Psoas muscle (tissue), 8 donors: ENCODE data around the gene CPT1B. TPM values are rescaled to one million over a fixed set of nuclear protein-coding genes. Genes with fewer than 3 reads are reported as not detected.
"Not testable (repeated sequence)": the region's sequence is repeated elsewhere in the genome, so short reads cannot be mapped to it uniquely, and the experiment has no call there.

Source experiments
- ATAC-seq, 4 donors: fragments of 200-7000 bp; cut with Tn5 transposase; one replicate each; pipeline ENCODE4 v1.9.1; 2020; ENCODE audit warnings: moderate library complexity in 3 of 4, mild to moderate bottlenecking in 2 of 4
- DNase-seq, 2 donors: peaks; one replicate each; pipeline ENCODE4 v3.0.0-alpha.2; 2020
- H3K27ac ChIP-seq: fragments of 200-600 bp; one replicate; pipeline ENCODE4 v1.8.0; 2022
- H3K27me3 ChIP-seq, 3 donors: fragments of 200-600 bp in 1 of 3; one replicate each; pipeline versions ENCODE4 v1.6.1 to v1.8.0; 2013 to 2022; ENCODE audit warnings: low read length in 2 of 3, mild to moderate bottlenecking in 2 of 3, moderate library complexity in 1 of 3; ENCODE audit not compliant: insufficient read depth in 3 of 3
- H3K36me3 ChIP-seq, 2 donors: fragments of 200-600 bp in 1 of 2; one replicate each; pipeline versions ENCODE4 v1.6.1 to v1.8.0; 2013 to 2022; ENCODE audit warnings: low read depth in 1 of 2, mild to moderate bottlenecking in 1 of 2, moderate library complexity in 1 of 2; ENCODE audit not compliant: insufficient read depth in 1 of 2
- H3K4me1 ChIP-seq: fragments of 200-600 bp; one replicate; pipeline ENCODE4 v1.8.0; 2022
- H3K4me3 ChIP-seq: fragments of 200-600 bp; one replicate; pipeline ENCODE4 v1.8.0; 2022; ENCODE audit warnings: mild to moderate bottlenecking
- H3K9me3 ChIP-seq: fragments of 200-600 bp; one replicate; pipeline ENCODE4 v1.8.0; 2022
- WGBS, 3 donors: extraction: QIAGEN DNeasy Blood & Tissue Kit; methylation state at CpG; one replicate each; pipeline versions ENCODE4 v1.1.6 to v1.1.7; 2013; 5-methylcytosine and 5-hydroxymethylcytosine counted together
- intact Hi-C, 2 donors: fragments of 100-400 bp; cut with DNase I; formaldehyde crosslinking; loops; one replicate each; pipeline versions ENCODE4 v1.11.0 to v1.14.2; 2022
- polyA plus RNA-seq, 3 donors: library from polyadenylated mRNA; stranded (reverse); fragments of 200-250 nt; gene quantifications; one replicate each; pipeline ENCODE4 v1.2.3, GENCODE V29; 2013
- total RNA-seq, 4 donors: library from RNA; stranded (reverse); fragmentation: NEBNext Ultra II Directional in 2 of 4; extraction: Animal tissue kit (Norgen Biotek cat#: 25700) in 2 of 4; gene quantifications; one replicate each; pipeline versions ENCODE4 v1.2.1 to v1.2.4, GENCODE V29; 2021 to 2023
- TF ChIP-seq, protein P1 (sequence below): fragments of 200-600 bp; IDR thresholded peaks from one replicate; pipeline ENCODE4 v1.8.0; 2022; ENCODE audit warnings: antibody characterized with exemption
- donor health status: healthy with polysubstance abuse.
- donor health status: DM: no; HTN: no; CAD: no; lungs with moderate emphysema.
- donor health status: Bipolar disorder and iron deficiency.
- donor health status: healthy.
- donor health status: DM: yes; HTN: yes; CAD: no.
- donor health status: DM: no; HTN: no; CAD: no.
- donor health status: DM: no; HTN: no; CAD: no.
- donor health status: DM: yes; HTN: yes; CAD: no.

Gene CPT1B
- total and polyA plus RNA-seq, 7 donors: 57.4 to 144 (median 87.6) TPM

DNA sequence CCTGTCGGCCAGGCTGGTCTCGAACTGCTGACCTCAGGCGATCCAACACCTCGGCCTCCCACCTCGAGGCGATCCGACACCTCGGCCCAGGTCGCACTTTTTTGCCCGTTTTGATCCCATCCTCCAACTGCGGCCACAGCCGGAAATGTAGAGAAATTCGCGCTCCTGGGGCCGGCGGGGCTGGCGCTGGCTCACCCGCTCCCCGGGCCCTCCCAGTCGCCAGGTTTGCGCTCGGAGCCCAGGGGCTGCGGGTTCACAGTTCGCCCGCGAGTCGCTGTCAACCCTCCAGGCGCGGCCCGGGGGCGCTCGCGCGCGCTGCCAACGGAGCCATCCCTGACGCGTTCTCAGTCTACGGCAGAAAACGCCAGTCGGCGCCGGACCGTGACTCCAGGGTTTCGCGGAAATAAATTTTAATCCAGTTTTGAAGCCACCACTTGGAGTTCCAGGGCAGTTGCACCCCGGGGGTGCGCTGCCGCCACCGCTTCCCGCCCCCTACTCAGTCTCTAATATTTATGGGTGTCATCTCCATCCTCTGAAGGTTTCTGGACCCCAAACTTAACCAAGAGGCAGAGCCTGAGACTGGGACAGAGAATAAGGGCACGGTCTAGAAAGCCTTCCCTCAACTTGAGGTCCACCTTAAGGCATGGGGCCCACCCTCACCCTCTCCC, 34.0 kb downstream of the CPT1B start:
- H3K36me3 ChIP-seq: no peaks in the 10 kb centered on the region
- H3K27ac ChIP-seq: no peak overlapping the region
- H3K4me3 ChIP-seq: peak overlapping the region; percentile 52
- TF ChIP-seq, protein P1, sequence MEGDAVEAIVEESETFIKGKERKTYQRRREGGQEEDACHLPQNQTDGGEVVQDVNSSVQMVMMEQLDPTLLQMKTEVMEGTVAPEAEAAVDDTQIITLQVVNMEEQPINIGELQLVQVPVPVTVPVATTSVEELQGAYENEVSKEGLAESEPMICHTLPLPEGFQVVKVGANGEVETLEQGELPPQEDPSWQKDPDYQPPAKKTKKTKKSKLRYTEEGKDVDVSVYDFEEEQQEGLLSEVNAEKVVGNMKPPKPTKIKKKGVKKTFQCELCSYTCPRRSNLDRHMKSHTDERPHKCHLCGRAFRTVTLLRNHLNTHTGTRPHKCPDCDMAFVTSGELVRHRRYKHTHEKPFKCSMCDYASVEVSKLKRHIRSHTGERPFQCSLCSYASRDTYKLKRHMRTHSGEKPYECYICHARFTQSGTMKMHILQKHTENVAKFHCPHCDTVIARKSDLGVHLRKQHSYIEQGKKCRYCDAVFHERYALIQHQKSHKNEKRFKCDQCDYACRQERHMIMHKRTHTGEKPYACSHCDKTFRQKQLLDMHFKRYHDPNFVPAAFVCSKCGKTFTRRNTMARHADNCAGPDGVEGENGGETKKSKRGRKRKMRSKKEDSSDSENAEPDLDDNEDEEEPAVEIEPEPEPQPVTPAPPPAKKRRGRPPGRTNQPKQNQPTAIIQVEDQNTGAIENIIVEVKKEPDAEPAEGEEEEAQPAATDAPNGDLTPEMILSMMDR: peak; percentile 44
- peak; percentile 76 to 85 for DNase-seq
- intact Hi-C loops: no loop called here
- 4 to 6% (median 4%) methylated on average over 51 to 52 of the region's 52 CpGs for WGBS, 3 donors
- no peaks in the 10 kb centered on the region for H3K9me3 ChIP-seq
- H3K27me3 ChIP-seq: peaks cover 0 to 53% (median 27%) of the 10 kb centered on the region in 3 donors
- peaks cover 2% of the 10 kb centered on the region for H3K4me1 ChIP-seq
- ATAC-seq: peak; percentile 48 to 75 (median 62)

GRCh38 chr22:50542416-50542927, 35.8 kb downstream of the CPT1B start:
- Histone ChIP-seq H3K27me3 (peaks cover 0 to 40% (median 15%) of the 10 kb centered on the region in 3 donors), H3K27ac (no peak overlapping the region), H3K9me3 (no peaks in the 10 kb centered on the region), H3K36me3 (no peaks in the 10 kb centered on the region), H3K4me1 (peaks cover 5% of the 10 kb centered on the region), H3K4me3 (no peak overlapping the region)
- 90 to 93% (median 91%) methylated on average over 19 of the region's 19 CpGs for WGBS, 3 donors
- ATAC-seq (no peak), DNase-seq (peak in 1 of 2 donors; percentile 54)
- TF ChIP-seq, protein P1: no peak
- intact Hi-C loops: no loop called here

DNA sequence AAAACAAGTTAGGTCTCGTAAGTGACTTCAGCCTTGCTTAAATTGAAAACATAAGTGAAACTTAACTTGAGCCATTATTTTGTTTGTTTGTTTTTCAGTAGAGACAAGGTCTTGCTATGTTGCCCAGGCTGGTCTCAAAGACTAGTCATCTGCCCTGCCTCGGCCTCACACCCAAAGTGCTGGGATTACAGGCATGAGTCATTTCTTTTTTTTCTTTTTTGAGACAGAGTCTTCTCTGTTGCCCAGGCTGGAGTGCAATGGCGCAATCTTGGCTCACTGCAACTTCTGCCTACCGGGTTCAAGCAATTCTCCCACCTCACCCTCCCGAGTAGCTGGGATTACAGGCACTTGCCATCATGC, 36.6 kb downstream of the CPT1B start:
- H3K9me3 ChIP-seq, H3K4me3 ChIP-seq, intact Hi-C loops, H3K4me1 ChIP-seq, H3K36me3 ChIP-seq: not testable (repeated sequence)
- DNase-seq: peak in 1 of 2 donors; percentile 65
- 59 to 79% (median 68%) methylated on average over 5 of the region's 5 CpGs for WGBS, 3 donors
- peaks cover 0 to 34% (median 7%) of the 10 kb centered on the region in 3 donors for H3K27me3 ChIP-seq
- peak in 2 of 4 donors; percentile 42 to 58 for ATAC-seq
- H3K27ac ChIP-seq: peak overlapping the region; percentile 50

GRCh38 chr22:50540381-50540780, 37.8 kb downstream of the CPT1B start:
- TF ChIP-seq, protein P1: no peak
- peaks cover 0 to 27% (median 2%) of the 10 kb centered on the region in 3 donors for H3K27me3 ChIP-seq
- H3K4me3 ChIP-seq: no peak overlapping the region
- ATAC-seq: no peak
- intact Hi-C loops: no loop called here
- H3K4me1 ChIP-seq: peaks cover 5% of the 10 kb centered on the region
- no peaks in the 10 kb centered on the region for H3K36me3 ChIP-seq
- 78 to 86% (median 83%) methylated on average over 10 of the region's 10 CpGs for WGBS, 3 donors
- DNase-seq: no peak
- no peaks in the 10 kb centered on the region for H3K9me3 ChIP-seq
- peak overlapping the region; percentile 80 for H3K27ac ChIP-seq

DNA sequence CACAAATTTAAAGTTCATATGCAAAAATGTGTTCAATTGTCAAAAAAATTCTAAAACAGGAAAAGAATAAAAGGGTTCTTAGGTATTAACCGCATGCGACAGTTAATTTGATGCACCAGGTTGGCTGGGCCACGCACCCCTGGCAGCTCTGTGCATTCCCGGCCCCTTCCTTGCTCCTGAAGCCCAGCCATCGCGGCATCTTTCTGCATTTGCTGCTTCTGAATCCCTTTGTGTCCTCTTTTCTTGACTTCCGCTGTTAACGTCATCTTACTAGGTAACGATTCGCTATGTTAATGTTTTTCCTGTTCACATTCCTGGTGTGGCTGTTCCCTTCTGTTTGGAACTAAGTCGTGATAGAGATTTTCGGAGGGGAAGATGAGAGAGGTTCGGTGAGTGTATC, 40.5 kb downstream of the CPT1B start:
- Histone ChIP-seq H3K27ac (peak overlapping the region; percentile 80), H3K4me1 (peaks cover 5% of the 10 kb centered on the region), H3K9me3 (no peaks in the 10 kb centered on the region), H3K4me3 (no peak overlapping the region), H3K36me3 (no peaks in the 10 kb centered on the region), H3K27me3 (peaks cover 0 to 37% (median 6%) of the 10 kb centered on the region in 3 donors)
- WGBS, 3 donors: 78 to 88% (median 86%) methylated on average over 13 of the region's 13 CpGs
- TF ChIP-seq, protein P1: no peak
- ATAC-seq: no peak
- DNase-seq: no peak
- intact Hi-C loops: no loop called here
